OCI-LY3 (cell line): ENCODE results near the gene SFT2D1.

Experiments used
- CTCF ChIP-seq: fragments of 200-600, 300-600 bp; sonication (generic); IDR thresholded peaks from 2 replicates; pipeline ENCODE4 v1.5.1; 2014; ENCODE audit warnings: antibody characterized with exemption, low read length, low read depth
- EZH2phosphoT487 ChIP-seq: fragments of 200-600 bp; shearing (Covaris generic); IDR thresholded peaks from 2 replicates; pipeline ENCODE4 v1.6.1; 2018; ENCODE audit warnings: antibody characterized with exemption, mixed run types, low read depth

- no peak for TF ChIP-seq CTCF
- no peak for TF ChIP-seq EZH2phosphoT487
Measured at GRCh38 chr6:166353507-166353906, 11.2 kb upstream of the SFT2D1 start.
